Thyroid gland (tissue), 4 donors: ENCODE results near the gene MBD1.

Experiments
- POLR2A ChIP-seq, 2 donors: fragments of 450-650 bp; IDR thresholded peaks; one replicate each; pipeline ENCODE4 v1.6.1; 2017; ENCODE audit warnings: antibody characterized with exemption in 2 of 2, mild to moderate bottlenecking in 2 of 2, moderate library complexity in 1 of 2
- TF ChIP-seq, protein P1 (sequence below), 6 experiments: fragments of 200-600 bp in 3 of 6; fragments of 450-650 bp in 3 of 6; sonication (generic) in 3 of 6; IDR thresholded peaks; one replicate each; pipeline ENCODE4 v1.5.1; 2016 to 2019; ENCODE audit warnings: antibody characterized with exemption in 6 of 6, mild to moderate bottlenecking in 2 of 6, inconsistent platforms in 1 of 6, moderate library complexity in 1 of 6

- TF ChIP-seq, protein P1, sequence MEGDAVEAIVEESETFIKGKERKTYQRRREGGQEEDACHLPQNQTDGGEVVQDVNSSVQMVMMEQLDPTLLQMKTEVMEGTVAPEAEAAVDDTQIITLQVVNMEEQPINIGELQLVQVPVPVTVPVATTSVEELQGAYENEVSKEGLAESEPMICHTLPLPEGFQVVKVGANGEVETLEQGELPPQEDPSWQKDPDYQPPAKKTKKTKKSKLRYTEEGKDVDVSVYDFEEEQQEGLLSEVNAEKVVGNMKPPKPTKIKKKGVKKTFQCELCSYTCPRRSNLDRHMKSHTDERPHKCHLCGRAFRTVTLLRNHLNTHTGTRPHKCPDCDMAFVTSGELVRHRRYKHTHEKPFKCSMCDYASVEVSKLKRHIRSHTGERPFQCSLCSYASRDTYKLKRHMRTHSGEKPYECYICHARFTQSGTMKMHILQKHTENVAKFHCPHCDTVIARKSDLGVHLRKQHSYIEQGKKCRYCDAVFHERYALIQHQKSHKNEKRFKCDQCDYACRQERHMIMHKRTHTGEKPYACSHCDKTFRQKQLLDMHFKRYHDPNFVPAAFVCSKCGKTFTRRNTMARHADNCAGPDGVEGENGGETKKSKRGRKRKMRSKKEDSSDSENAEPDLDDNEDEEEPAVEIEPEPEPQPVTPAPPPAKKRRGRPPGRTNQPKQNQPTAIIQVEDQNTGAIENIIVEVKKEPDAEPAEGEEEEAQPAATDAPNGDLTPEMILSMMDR (IDR thresholded peaks at IDR 0.05), result no peak
- no peak for TF ChIP-seq POLR2A (IDR thresholded peaks at IDR 0.05)
Measured at GRCh38 chr18:50274044-50274442, 7.3 kb downstream of the MBD1 start.
